Bronchial epithelial cell (primary cell): Measurements from ENCODE around the gene EEIG1. TPM values are rescaled to one million over a fixed set of nuclear protein-coding genes. Genes with fewer than 3 reads are reported as not detected.

Experiments
- DNase-seq: peaks from one replicate; pipeline ENCODE4 v3.0.0-alpha.2; 2010; ENCODE audit warnings: low read depth
- FAIRE-seq: peaks from 2 replicates; lab custom pipeline; 2011; peaks lifted over from hg19 to GRCh38; lab: Jason Lieb, UNC
- H3K27me3 ChIP-seq: 2 replicates; pipeline ENCODE4 v1.5.1; 2011; ENCODE audit warnings: low read length; ENCODE audit not compliant: control insufficient read depth, insufficient read depth
- H3K36me3 ChIP-seq: 2 replicates; pipeline ENCODE4 v1.5.1; 2011; ENCODE audit warnings: low read length; ENCODE audit not compliant: control insufficient read depth, insufficient read depth
- H3K4me3 ChIP-seq: 2 replicates; pipeline ENCODE4 v1.5.1; 2011; ENCODE audit warnings: mild to moderate bottlenecking, low read depth, low read length, control low read depth
- total RNA-seq: library from RNA; depleted of rRNA; stranded (reverse); fragments of >200 nt; gene quantifications from 2 replicates; pipeline ENCODE4 v1.2.1, GENCODE V29; 2014
- TF ChIP-seq, protein P1 (sequence below): IDR thresholded peaks from 2 replicates; pipeline ENCODE4 v1.5.1; 2011; ENCODE audit warnings: mild to moderate bottlenecking, moderate library complexity, low read length, control low read depth, inconsistent platforms; ENCODE audit not compliant: insufficient read depth, severe bottlenecking

Gene EEIG1
- total RNA-seq, 1 donor from 2014 or later, result 7.4 TPM

DNA sequence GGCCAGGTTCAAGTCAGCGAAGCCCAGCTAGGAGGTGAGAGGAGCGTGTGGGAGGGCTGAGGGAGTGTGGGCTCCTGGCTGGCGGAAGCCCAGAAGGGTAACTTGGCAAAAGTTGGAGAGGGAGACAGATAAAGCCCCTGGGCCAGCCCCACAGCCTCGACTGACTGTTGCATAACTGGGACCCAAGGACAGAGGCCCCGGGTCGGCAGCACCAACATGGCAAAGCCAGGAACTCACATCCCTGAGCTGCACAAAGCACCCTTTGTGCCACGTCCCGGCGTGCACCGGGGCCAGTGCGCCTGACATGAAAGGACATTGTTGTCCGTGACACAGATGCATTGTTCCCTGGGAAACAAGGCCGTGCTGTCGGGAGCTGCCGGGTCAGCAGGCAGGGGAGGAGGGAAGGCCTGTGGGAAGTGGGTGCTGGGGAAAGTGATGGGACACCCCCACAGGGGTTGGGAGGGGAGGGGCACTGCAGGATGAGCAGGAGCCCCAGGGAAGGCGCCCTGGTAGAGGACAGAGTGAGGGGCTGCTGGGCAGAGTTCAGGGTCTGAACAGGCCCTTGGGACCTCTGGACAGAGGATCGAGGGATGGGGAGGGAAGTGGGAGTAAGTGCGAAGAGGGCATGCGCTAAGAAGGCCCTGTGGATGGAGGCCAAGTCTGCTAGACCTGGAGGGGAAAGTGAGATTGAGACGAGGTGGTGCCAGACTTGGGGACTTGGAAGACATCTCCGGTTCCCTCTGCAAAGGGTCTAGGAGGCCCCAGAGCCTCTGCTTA, 30.1 kb downstream of the EEIG1 start:
- FAIRE-seq, result no peak
- TF ChIP-seq, protein P1, sequence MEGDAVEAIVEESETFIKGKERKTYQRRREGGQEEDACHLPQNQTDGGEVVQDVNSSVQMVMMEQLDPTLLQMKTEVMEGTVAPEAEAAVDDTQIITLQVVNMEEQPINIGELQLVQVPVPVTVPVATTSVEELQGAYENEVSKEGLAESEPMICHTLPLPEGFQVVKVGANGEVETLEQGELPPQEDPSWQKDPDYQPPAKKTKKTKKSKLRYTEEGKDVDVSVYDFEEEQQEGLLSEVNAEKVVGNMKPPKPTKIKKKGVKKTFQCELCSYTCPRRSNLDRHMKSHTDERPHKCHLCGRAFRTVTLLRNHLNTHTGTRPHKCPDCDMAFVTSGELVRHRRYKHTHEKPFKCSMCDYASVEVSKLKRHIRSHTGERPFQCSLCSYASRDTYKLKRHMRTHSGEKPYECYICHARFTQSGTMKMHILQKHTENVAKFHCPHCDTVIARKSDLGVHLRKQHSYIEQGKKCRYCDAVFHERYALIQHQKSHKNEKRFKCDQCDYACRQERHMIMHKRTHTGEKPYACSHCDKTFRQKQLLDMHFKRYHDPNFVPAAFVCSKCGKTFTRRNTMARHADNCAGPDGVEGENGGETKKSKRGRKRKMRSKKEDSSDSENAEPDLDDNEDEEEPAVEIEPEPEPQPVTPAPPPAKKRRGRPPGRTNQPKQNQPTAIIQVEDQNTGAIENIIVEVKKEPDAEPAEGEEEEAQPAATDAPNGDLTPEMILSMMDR, result no peak
- Histone ChIP-seq H3K27me3 (no peaks in the 10 kb centered on the region), H3K4me3 (no peak overlapping the region), H3K36me3 (peaks cover 6% of the 10 kb centered on the region)
- DNase-seq, result no peak

DNA sequence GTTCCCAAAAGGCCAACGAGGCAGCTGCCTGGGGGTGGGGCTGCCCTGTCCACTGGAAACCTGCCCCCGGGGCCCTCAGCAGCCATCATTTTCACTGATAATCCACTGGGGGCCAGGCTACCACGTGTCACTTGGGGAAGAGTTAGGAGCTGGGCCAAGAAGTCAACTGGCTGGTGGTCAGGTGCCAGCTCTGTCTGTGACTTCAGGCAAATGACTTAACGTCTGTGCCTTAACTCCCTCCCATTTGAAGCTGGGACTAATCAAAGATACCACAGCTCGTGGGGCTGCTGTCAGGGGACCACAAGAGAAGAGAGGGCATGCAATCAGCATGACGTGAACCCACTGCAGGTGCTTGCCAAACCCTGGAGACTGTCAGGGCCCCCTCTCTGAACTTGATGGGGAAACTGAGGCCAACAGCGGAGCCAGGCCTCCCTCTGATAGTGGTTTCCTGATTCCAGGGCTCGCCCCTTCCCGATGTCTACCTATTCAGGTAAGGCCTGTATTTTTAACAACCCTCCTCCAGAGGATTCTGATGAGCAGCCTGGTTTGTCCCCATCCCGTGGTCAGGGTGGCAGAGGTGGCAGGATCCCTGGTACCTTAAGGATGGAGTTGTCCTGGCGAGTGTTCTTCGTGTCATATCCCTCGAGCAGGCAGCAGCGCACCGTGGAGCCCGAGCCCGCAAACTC, 30.8 kb downstream of the EEIG1 start:
- H3K27me3 ChIP-seq, result no peaks in the 10 kb centered on the region
- TF ChIP-seq, protein P1, result no peak
- FAIRE-seq (no peak), DNase-seq (no peak)
- H3K4me3 ChIP-seq, result no peak overlapping the region
- H3K36me3 ChIP-seq, result peaks cover 10% of the 10 kb centered on the region

DNA sequence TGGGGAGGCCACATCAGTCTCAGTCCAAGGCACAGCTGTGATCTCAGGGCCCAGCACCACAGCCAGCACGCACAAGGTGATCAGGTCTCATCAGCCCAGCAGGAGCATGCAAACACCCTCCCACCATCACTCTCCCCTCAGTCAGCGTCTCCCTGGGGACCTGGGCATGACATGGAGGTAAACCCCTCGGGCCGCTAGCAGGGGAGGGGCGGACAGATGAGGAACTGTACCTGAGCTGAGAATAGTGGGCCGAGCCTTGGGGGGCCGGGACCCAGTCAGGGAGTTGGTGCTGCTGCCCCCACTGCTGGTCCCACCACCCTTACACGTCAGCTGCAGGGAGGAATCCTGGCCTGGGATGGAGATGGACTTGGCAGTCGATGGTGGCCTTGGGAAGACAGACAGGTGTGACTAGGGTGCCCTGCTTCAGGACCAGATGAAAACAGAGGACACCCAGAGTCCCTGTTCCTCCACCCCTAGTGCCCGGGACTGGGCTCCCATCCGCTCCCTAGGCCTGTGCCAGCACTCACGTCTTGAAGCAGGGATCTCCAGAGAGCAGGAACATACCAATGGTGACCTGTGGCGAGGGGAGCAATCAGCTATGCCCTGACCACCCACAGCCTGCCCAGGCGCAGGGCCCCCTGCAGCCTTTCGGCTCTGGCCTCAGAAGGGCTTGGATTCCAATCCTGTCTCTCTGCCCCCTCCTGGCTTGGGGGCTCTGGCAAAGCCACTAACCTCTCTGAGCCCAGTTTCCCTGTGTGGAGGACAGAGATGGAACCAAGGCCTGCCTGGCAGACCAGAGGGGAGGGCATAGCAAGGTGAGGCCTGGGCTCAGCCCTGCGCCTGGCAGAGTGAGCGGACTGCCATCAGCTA, 32.7 kb downstream of the EEIG1 start:
- no peak for DNase-seq
- Histone ChIP-seq H3K4me3 (no peak overlapping the region), H3K27me3 (no peaks in the 10 kb centered on the region), H3K36me3 (peaks cover 23% of the 10 kb centered on the region)
- TF ChIP-seq, protein P1, result no peak
- FAIRE-seq, result peak; percentile 89

DNA sequence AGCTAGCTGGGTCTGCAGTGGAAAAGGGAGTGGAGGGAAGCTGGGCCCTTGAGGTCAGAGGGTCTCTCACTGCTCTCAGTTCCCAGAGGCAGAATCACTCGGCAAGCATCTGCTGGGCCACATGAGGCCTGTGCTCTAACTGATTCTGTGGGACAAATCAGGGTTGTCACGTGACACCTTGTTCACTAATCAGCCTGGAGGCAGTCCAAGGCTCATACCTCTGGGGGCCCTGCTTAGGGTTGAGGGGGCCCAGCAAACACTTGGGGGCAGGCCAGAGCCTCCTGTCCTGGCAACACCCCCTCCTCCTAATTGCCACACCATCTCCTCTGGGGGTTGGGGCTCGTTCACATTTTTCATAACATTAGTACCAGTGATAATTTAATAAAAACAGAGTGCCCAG, 34.1 kb downstream of the EEIG1 start:
- DNase-seq (no peak), FAIRE-seq (no peak)
- no peaks in the 10 kb centered on the region for H3K27me3 ChIP-seq
- peaks cover 32% of the 10 kb centered on the region for H3K36me3 ChIP-seq
- TF ChIP-seq, protein P1, result no peak
- no peak overlapping the region for H3K4me3 ChIP-seq

DNA sequence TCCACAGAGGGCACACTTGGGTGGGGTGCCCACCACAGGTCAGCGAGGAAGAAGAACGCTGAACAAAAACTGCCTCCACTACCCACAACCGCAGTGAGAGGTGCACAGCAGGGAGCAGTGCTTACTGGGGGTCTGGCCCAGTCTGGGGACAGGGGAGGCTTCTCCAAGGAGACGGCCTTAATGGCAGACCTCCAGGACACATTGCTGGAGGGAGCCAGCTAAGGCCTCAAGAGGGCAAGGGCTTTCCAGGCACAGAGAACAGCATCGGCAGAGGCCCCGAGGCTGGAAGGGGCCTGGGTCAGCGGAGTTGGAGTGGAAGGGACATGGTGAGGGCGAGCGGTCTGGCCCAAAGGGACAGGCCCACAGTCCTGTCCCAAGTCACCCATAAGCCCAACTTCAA, 34.8 kb downstream of the EEIG1 start:
- FAIRE-seq (no peak), DNase-seq (no peak)
- no peak overlapping the region for H3K4me3 ChIP-seq
- H3K36me3 ChIP-seq, result peaks cover 32% of the 10 kb centered on the region
- no peaks in the 10 kb centered on the region for H3K27me3 ChIP-seq
- TF ChIP-seq, protein P1, result no peak
